H9 (cell line): ENCODE measurements around the gene USP36. TPM values are rescaled to one million over a fixed set of nuclear protein-coding genes. Genes with fewer than 3 reads are reported as not detected.

Source experiments
- DNase-seq: peaks from one replicate; pipeline ENCODE4 v3.0.0-alpha.2; 2017
- H2AFZ ChIP-seq: one replicate; pipeline ENCODE4 v1.6.1; 2013; ENCODE audit warnings: mild to moderate bottlenecking, low read length, control low read depth, moderate library complexity
- H2AK5ac ChIP-seq: 2 replicates; pipeline ENCODE4 v1.6.1; 2013; ENCODE audit warnings: low read length, control low read depth, mixed read lengths; ENCODE audit not compliant: insufficient read length
- H2BK120ac ChIP-seq: one replicate; pipeline ENCODE4 v1.6.1; 2013; ENCODE audit warnings: low read depth, mild to moderate bottlenecking, low read length, control low read depth, inconsistent platforms; ENCODE audit not compliant: poor library complexity, severe bottlenecking
- H2BK12ac ChIP-seq: 2 replicates; pipeline ENCODE4 v1.6.1; 2013; ENCODE audit warnings: low read length, control low read depth, mixed read lengths, low read depth; ENCODE audit not compliant: insufficient read length
- H2BK15ac ChIP-seq: 2 replicates; pipeline ENCODE4 v1.6.1; 2013; ENCODE audit warnings: low read depth, low read length, control low read depth
- H2BK20ac ChIP-seq: one replicate; pipeline ENCODE4 v1.6.1; 2013; ENCODE audit warnings: low read depth, mild to moderate bottlenecking, low read length, control low read depth, inconsistent platforms; ENCODE audit not compliant: poor library complexity, severe bottlenecking
- H2BK5ac ChIP-seq: 2 replicates; pipeline ENCODE4 v1.6.1; 2013; ENCODE audit warnings: low read length, control low read depth, mixed read lengths; ENCODE audit not compliant: insufficient read length
- H3K14ac ChIP-seq: 2 replicates; pipeline ENCODE4 v1.6.1; 2013; ENCODE audit warnings: low read length, control low read depth; ENCODE audit not compliant: insufficient read depth
- H3K18ac ChIP-seq: 2 replicates; pipeline ENCODE4 v1.6.1; 2013; ENCODE audit warnings: low read depth, mild to moderate bottlenecking, mixed read lengths, low read length, control low read depth; ENCODE audit not compliant: insufficient read length
- H3K23ac ChIP-seq: 2 replicates; pipeline ENCODE4 v1.6.1; 2013; ENCODE audit warnings: low read length, control low read depth, mixed read lengths, low read depth; ENCODE audit not compliant: insufficient read length
- H3K23me2 ChIP-seq: 2 replicates; pipeline ENCODE4 v1.6.1; 2013; ENCODE audit warnings: low read depth, mild to moderate bottlenecking, mixed read lengths, low read length, control low read depth; ENCODE audit not compliant: insufficient read length, poor library complexity, severe bottlenecking
- H3K27ac ChIP-seq: 2 replicates; pipeline ENCODE4 v1.5.1; 2013; ENCODE audit warnings: low read length, control low read depth, mixed read lengths, low read depth; ENCODE audit not compliant: insufficient read length
- H3K27me3 ChIP-seq: 2 replicates; pipeline ENCODE4 v1.6.1; 2013; ENCODE audit warnings: low read length, control low read depth, inconsistent platforms; ENCODE audit not compliant: insufficient read depth
- H3K4ac ChIP-seq: 2 replicates; pipeline ENCODE4 v1.6.1; 2013; ENCODE audit warnings: low read depth, mild to moderate bottlenecking, control low read depth, inconsistent platforms, low read length, moderate library complexity
- H3K4me1 ChIP-seq: 2 replicates; pipeline ENCODE4 v1.6.1; 2013; ENCODE audit warnings: low read length, control low read depth, inconsistent platforms; ENCODE audit not compliant: insufficient read depth
- H3K4me2 ChIP-seq: 2 replicates; pipeline ENCODE4 v1.6.1; 2013; ENCODE audit warnings: low read length, control low read depth, mixed read lengths; ENCODE audit not compliant: insufficient read length, insufficient read depth
- H3K56ac ChIP-seq: 2 replicates; pipeline ENCODE4 v1.6.1; 2013; ENCODE audit warnings: low read depth, mild to moderate bottlenecking, mixed read lengths, low read length, control low read depth; ENCODE audit not compliant: insufficient read length
- H3K79me1 ChIP-seq: 2 replicates; pipeline ENCODE4 v1.6.1; 2013; ENCODE audit warnings: low read depth, mild to moderate bottlenecking, moderate library complexity, low read length, control low read depth, inconsistent platforms; ENCODE audit not compliant: insufficient read depth, poor library complexity, severe bottlenecking
- H3K79me2 ChIP-seq: 2 replicates; pipeline ENCODE4 v1.6.1; 2013; ENCODE audit warnings: low read length, control low read depth, inconsistent platforms; ENCODE audit not compliant: insufficient read depth
- H3K9ac ChIP-seq: 2 replicates; pipeline ENCODE4 v1.6.1; 2013; ENCODE audit warnings: low read length, control low read depth, mixed read lengths; ENCODE audit not compliant: insufficient read length; ENCODE audit errors: extremely low read depth
- H3K9me3 ChIP-seq: one replicate; pipeline ENCODE4 v1.6.1; 2013; ENCODE audit warnings: low read depth, low read length, inconsistent platforms; ENCODE audit not compliant: control insufficient read depth
- H3T11ph ChIP-seq: one replicate; pipeline ENCODE4 v1.6.1; 2013; ENCODE audit warnings: mild to moderate bottlenecking, low read length, control low read depth, inconsistent platforms
- H4K20me1 ChIP-seq: one replicate; pipeline ENCODE4 v1.6.1; 2013; ENCODE audit not compliant: control insufficient read depth, insufficient read length, insufficient read depth
- H4K5ac ChIP-seq: 2 replicates; pipeline ENCODE4 v1.6.1; 2013; ENCODE audit warnings: low read depth, mild to moderate bottlenecking, mixed read lengths, low read length, control low read depth; ENCODE audit not compliant: insufficient read length
- H4K8ac ChIP-seq: replicated peaks from 2 replicates; pipeline ENCODE4 v1.6.1; 2013; ENCODE audit warnings: low read length, control low read depth, mixed read lengths, low read depth; ENCODE audit not compliant: insufficient read length
- H4K91ac ChIP-seq: 2 replicates; pipeline ENCODE4 v1.6.1; 2013; ENCODE audit warnings: low read depth, mild to moderate bottlenecking, moderate library complexity, mixed read lengths, low read length, control low read depth; ENCODE audit not compliant: insufficient read length
- H3K27ac Mint-ChIP-seq, 3 experiments: 2 replicates in 2 of 3; 3 replicates in 1 of 3; pipeline ENCODE4 v1.8.0; 2020 to 2021; ENCODE audit warnings: mixed read lengths in 3 of 3, mild to moderate bottlenecking in 1 of 3, moderate library complexity in 1 of 3
- H3K27me3 Mint-ChIP-seq: 2 replicates; pipeline ENCODE4 v1.8.0; 2021; ENCODE audit warnings: low read depth, mild to moderate bottlenecking, moderate library complexity, mixed read lengths
- H3K36me3 Mint-ChIP-seq, 3 experiments: 2 replicates in 2 of 3; 3 replicates in 1 of 3; pipeline ENCODE4 v1.8.0; 2020 to 2021; ENCODE audit warnings: low read depth in 3 of 3, mixed read lengths in 3 of 3; ENCODE audit not compliant: insufficient read depth in 1 of 3
- H3K4me1 Mint-ChIP-seq, 2 experiments: 2 replicates each; pipeline ENCODE4 v1.8.0; 2020; ENCODE audit warnings: mixed read lengths in 2 of 2
- H3K4me3 Mint-ChIP-seq, 2 experiments: 2 replicates in 1 of 2; 3 replicates in 1 of 2; pipeline ENCODE4 v1.8.0; 2020 to 2021; ENCODE audit warnings: mild to moderate bottlenecking in 2 of 2, mixed read lengths in 2 of 2, moderate library complexity in 1 of 2
- H3K9me3 Mint-ChIP-seq, 2 experiments: 2 replicates in 1 of 2; 3 replicates in 1 of 2; pipeline ENCODE4 v1.8.0; 2020; ENCODE audit warnings: mild to moderate bottlenecking in 2 of 2, mixed read lengths in 2 of 2, moderate library complexity in 1 of 2
- WGBS: extraction: QIAGEN DNeasy Blood & Tissue Kit; methylation state at CpG from one replicate; pipeline ENCODE4 v1.1.7; 2013; ENCODE audit warnings: missing lambda C conversion rate, low lambda C conversion rate, mixed read lengths; ENCODE audit not compliant: insufficient read length; ENCODE audit errors: extremely low coverage; 5-methylcytosine and 5-hydroxymethylcytosine counted together
- total RNA-seq: library from RNA; stranded (reverse); gene quantifications from 2 replicates; pipeline ENCODE4 v1.2.1, GENCODE V29; 2021
- TF ChIP-seq, protein P1 (sequence below): fragments of 200-600 bp; sonication (generic); conservative IDR thresholded peaks from 3 replicates; pipeline ENCODE4 v1.8.0; 2021; ENCODE audit warnings: antibody characterized with exemption, mild to moderate bottlenecking

USP36 gene
- total RNA-seq, 1 experiment from 2014 or later, result 106 TPM

- Histone ChIP-seq H4K20me1 (no peaks in the 10 kb centered on the region), H3K9me3 (no peaks in the 10 kb centered on the region), H3K14ac (no peak overlapping the region), H3K4ac (no peak overlapping the region), H3K4me2 (no peak overlapping the region), H2BK15ac (no peak overlapping the region), H3K79me1 (no peaks in the 10 kb centered on the region), H3K23ac (no peak overlapping the region), H3T11ph (no peak overlapping the region), H2BK120ac (no peak overlapping the region), H2BK12ac (no peak overlapping the region), H2AFZ (no peak overlapping the region), H3K9ac (no peak overlapping the region), H4K91ac (no peak overlapping the region), H2BK20ac (no peak overlapping the region), H2AK5ac (no peak overlapping the region), H3K18ac (no peak overlapping the region), H3K27me3 (no peaks in the 10 kb centered on the region), H3K27ac (no peak overlapping the region), H4K8ac (no peak overlapping the region), H3K4me1 (peaks cover 2% of the 10 kb centered on the region; the same call in 1 of the 2 replicates), H3K79me2 (no peaks in the 10 kb centered on the region), H3K56ac (no peak overlapping the region), H2BK5ac (no peak overlapping the region), H3K23me2 (no peaks in the 10 kb centered on the region), H4K5ac (no peak overlapping the region)
- Mint-ChIP-seq H3K4me1 (peaks cover 18 to 23% of the 10 kb centered on the region in 2 experiments), H3K4me3 (no peak overlapping the region), H3K27ac (no peak overlapping the region), H3K27me3 (no peaks in the 10 kb centered on the region; the same call in 1 of the 2 replicates), H3K36me3 (no peaks in the 10 kb centered on the region; a peak in 1 of 7 replicates), H3K9me3 (no peaks in the 10 kb centered on the region)
- TF ChIP-seq, protein P1, sequence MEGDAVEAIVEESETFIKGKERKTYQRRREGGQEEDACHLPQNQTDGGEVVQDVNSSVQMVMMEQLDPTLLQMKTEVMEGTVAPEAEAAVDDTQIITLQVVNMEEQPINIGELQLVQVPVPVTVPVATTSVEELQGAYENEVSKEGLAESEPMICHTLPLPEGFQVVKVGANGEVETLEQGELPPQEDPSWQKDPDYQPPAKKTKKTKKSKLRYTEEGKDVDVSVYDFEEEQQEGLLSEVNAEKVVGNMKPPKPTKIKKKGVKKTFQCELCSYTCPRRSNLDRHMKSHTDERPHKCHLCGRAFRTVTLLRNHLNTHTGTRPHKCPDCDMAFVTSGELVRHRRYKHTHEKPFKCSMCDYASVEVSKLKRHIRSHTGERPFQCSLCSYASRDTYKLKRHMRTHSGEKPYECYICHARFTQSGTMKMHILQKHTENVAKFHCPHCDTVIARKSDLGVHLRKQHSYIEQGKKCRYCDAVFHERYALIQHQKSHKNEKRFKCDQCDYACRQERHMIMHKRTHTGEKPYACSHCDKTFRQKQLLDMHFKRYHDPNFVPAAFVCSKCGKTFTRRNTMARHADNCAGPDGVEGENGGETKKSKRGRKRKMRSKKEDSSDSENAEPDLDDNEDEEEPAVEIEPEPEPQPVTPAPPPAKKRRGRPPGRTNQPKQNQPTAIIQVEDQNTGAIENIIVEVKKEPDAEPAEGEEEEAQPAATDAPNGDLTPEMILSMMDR, result no peak
- DNase-seq, result no peak
- no CpG with 5 or more reads among the region's 24 CpGs for WGBS
These were observed 44.5 kb upstream of the USP36 start for GRCh38 chr17:78884876-78885667.
